Measurements from ENCODE around the gene RNASE1. TPM values are rescaled to one million over a fixed set of nuclear protein-coding genes. Genes with fewer than 3 reads are reported as not detected.
A peak's percentile ranks its signal among the peaks of the same experiment; 100 is the strongest.

RNASE1 gene
- total RNA-seq, 4 donors from 2014 or later: 87.2 to 780 (median 336) TPM

DNA sequence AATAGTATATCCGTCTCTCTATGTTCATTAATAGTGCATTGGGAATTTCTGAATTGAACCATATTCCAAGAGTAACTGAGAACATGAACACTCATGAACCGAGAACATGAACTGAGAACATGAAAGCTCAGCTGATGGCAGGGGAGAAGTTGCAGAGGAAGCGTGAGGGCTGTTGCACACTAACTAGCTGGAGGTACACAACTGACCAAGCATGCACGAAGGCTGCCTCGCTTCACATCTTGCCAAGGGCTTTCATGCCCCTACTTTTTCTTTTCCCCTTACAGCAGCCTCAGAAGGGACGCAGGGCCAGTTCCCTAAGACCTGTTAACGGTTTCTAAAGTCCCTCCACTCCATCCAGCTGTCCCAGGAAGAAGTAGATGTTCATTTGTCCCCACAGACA, 4.3 kb downstream of the RNASE1 start:
- Histone ChIP-seq H3K4me1 (peaks cover 0 to 16% (median 2%) of the 10 kb centered on the region in 3 donors), H3K9me3 (no peaks in the 10 kb centered on the region), H3K27me3 (no peaks in the 10 kb centered on the region), H3K27ac (peak overlapping the region in 3 of 4 donors; percentile 7 to 46 (median 36)), H3K36me3 (no peaks in the 10 kb centered on the region), H3K4me3 (no peak overlapping the region)
- ATAC-seq: no peak
- no peak for TF ChIP-seq POLR2A (IDR thresholded peaks at IDR 0.05)
- WGBS, 2 donors (ENCODE audit: low coverage in 1 of 2): 82 to 95% methylated on average over 3 to 7 of the region's 7 CpGs

DNA sequence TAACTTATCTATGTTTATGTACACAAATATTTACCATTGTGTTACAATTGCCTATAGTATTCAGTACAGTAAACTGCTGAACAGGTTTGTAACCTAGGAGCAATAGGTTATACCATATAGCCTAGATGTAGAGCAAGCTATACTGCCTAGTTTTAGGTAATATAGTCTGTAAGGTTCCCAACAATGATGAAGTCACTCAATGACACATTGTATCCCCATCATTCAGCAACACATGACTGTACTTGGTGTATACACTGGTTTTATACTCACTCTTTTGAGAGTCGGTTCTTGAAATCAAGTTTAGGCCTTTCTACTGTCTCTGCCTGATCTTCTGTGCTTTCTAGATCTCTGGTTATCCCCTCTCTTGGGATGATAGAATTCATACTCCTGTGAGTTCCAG, 5.5 kb downstream of the RNASE1 start:
- WGBS, 2 donors (ENCODE audit: low coverage in 1 of 2): 60% methylated on average over 1 of the region's 1 CpG; no CpG with 5 or more reads in 1 of the 2 donors

DNA sequence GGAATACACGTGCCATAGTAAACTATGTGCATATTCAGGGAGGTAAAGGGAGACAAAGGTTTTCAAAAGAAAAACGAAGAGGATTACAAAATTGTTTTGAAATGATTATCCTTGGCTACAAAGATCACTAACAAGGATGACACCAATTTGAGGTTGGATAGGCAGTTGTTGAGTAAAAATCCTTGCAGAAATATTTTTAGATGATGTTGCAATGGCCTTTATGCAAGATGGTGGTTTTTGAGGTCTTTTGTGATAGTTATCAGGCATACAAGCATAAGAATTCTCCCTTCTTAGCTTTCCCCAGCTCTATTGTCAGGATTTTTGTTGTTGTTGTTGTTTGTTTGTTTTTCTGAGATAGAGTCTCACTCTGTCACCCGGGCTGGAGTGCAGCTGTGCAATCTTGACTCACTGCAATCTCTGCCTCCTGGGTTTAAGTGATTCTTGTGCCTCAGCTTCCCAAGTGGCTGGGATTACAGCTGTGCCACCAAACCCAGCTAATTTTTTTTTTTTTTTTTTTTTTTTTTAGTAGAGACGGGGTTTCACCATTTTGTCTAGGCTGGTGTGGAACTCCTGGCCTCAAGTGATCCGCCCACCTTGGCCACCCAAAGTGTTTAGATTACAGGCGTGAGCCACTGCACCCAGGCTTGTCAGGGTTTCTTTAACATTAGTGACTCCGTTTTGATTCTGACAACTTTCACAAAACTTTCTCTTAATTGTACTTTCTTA, 7.8 kb downstream of the RNASE1 start:
- 66 to 86% methylated on average over 2 to 6 of the region's 7 CpGs for WGBS, 2 donors (ENCODE audit: low coverage in 1 of 2)
- Histone ChIP-seq H3K36me3 (no peaks in the 10 kb centered on the region), H3K27me3 (no peaks in the 10 kb centered on the region), H3K9me3 (no peaks in the 10 kb centered on the region), H3K4me1 (peaks cover 0 to 10% (median 2%) of the 10 kb centered on the region in 3 donors), H3K27ac (no peak overlapping the region), H3K4me3 (no peak overlapping the region)
- no peak for ATAC-seq
- no peak for TF ChIP-seq POLR2AphosphoS5 (IDR thresholded peaks at IDR 0.05)

More for the DNA sequence above, 5.5 kb downstream of the RNASE1 start:
- TF ChIP-seq EP300 (IDR thresholded peaks at IDR 0.05) (no peak), POLR2AphosphoS5 (IDR thresholded peaks at IDR 0.05) (no peak), POLR2A (IDR thresholded peaks at IDR 0.05) (no peak)
- TF ChIP-seq, protein P1, sequence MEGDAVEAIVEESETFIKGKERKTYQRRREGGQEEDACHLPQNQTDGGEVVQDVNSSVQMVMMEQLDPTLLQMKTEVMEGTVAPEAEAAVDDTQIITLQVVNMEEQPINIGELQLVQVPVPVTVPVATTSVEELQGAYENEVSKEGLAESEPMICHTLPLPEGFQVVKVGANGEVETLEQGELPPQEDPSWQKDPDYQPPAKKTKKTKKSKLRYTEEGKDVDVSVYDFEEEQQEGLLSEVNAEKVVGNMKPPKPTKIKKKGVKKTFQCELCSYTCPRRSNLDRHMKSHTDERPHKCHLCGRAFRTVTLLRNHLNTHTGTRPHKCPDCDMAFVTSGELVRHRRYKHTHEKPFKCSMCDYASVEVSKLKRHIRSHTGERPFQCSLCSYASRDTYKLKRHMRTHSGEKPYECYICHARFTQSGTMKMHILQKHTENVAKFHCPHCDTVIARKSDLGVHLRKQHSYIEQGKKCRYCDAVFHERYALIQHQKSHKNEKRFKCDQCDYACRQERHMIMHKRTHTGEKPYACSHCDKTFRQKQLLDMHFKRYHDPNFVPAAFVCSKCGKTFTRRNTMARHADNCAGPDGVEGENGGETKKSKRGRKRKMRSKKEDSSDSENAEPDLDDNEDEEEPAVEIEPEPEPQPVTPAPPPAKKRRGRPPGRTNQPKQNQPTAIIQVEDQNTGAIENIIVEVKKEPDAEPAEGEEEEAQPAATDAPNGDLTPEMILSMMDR (IDR thresholded peaks at IDR 0.05): no peak
- H3K27ac ChIP-seq: no peak overlapping the region
- no peaks in the 10 kb centered on the region for H3K27me3 ChIP-seq
- H3K4me1 ChIP-seq: peaks cover 0 to 16% (median 2%) of the 10 kb centered on the region in 3 donors
- no peak for ATAC-seq
- H3K9me3 ChIP-seq: no peaks in the 10 kb centered on the region
- H3K36me3 ChIP-seq: no peaks in the 10 kb centered on the region
- no peak overlapping the region for H3K4me3 ChIP-seq

DNA sequence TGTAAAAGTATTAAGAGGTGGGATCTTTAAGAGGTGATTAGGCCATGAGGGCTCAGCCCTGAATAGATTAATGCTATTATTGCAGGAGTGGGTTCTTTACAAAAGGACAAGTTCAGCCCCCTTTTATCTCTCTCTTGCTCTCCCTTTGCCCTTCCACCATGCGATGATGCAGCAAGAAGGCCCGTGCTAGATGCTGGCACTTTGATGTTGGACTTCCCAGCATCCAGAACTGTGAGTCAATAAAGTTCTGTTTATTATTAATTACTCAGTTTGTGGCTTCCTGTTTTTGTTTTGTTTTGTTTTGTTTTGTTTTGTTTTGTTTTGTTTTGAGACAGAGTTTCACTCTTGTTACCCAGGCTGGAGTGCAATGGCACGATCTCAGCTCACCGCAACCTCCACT, 10.1 kb downstream of the RNASE1 start:
- Histone ChIP-seq H3K36me3 (no peaks in the 10 kb centered on the region), H3K27ac (no peak overlapping the region), H3K27me3 (no peaks in the 10 kb centered on the region), H3K4me3 (no peak overlapping the region), H3K4me1 (no peaks in the 10 kb centered on the region), H3K9me3 (no peaks in the 10 kb centered on the region)
- no peak for ATAC-seq
- TF ChIP-seq EP300 (IDR thresholded peaks at IDR 0.05) (no peak), POLR2AphosphoS5 (IDR thresholded peaks at IDR 0.05) (no peak), POLR2A (IDR thresholded peaks at IDR 0.05) (no peak)
- TF ChIP-seq, protein P1 (IDR thresholded peaks at IDR 0.05): no peak
- 95 to 96% methylated on average over 2 to 4 of the region's 4 CpGs for WGBS, 2 donors (ENCODE audit: low coverage in 1 of 2)

DNA sequence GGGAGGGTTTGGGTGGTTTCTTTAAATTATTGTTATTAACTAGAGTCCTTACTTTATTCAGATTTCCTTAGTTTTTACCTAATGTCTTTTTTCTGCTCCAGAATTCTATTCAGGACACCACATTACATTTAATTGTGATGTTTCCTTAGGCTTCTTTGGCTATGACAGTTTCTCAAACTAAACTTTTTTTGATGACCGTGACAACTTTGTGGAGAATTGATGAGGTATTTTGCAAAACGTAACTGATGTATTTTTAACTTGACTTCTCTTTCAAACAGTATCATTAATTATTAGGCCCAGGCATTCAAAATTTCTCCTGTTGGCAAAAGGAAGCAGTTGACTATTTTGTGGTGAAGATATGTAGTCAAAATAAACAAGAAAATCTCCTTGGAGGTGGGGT, 11.0 kb downstream of the RNASE1 start:
- Histone ChIP-seq H3K27me3 (no peaks in the 10 kb centered on the region), H3K36me3 (no peaks in the 10 kb centered on the region), H3K27ac (no peak overlapping the region), H3K9me3 (no peaks in the 10 kb centered on the region), H3K4me1 (no peaks in the 10 kb centered on the region), H3K4me3 (no peak overlapping the region)
- no peak for ATAC-seq
- 11 to 24% methylated on average over 2 of the region's 2 CpGs for WGBS, 2 donors (ENCODE audit: low coverage in 1 of 2)
- TF ChIP-seq POLR2A (IDR thresholded peaks at IDR 0.05): no peak
- TF ChIP-seq, protein P1 (IDR thresholded peaks at IDR 0.05): no peak
- no peak for TF ChIP-seq EP300 (IDR thresholded peaks at IDR 0.05)
- no peak for TF ChIP-seq POLR2AphosphoS5 (IDR thresholded peaks at IDR 0.05)

DNA sequence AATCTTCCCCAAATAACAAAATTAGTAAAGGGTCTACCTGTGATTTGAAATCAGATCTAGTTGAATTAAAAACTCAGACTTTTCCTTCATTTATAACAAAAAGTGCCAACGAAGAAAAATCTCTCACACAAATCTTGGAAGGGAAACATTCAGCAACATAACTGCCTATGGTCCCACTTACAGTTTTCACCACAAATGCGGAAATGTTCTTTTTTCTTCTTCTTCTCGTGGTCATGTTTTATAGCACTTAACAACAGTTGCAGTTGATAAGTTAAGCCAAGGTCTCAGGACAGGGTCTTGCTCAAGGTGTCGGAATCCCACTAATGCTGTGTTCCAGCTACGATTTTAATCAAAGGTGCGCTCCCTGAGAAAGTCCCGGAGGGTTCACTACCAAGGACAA, 11.5 kb downstream of the RNASE1 start:
- H3K27me3 ChIP-seq: no peaks in the 10 kb centered on the region
- no peak overlapping the region for H3K4me3 ChIP-seq
- H3K36me3 ChIP-seq: no peaks in the 10 kb centered on the region
- no peaks in the 10 kb centered on the region for H3K4me1 ChIP-seq
- ATAC-seq: no peak
- TF ChIP-seq POLR2A (IDR thresholded peaks at IDR 0.05): no peak
- no peak for TF ChIP-seq POLR2AphosphoS5 (IDR thresholded peaks at IDR 0.05)
- no peak for TF ChIP-seq EP300 (IDR thresholded peaks at IDR 0.05)
- TF ChIP-seq, protein P1 (IDR thresholded peaks at IDR 0.05): no peak
- H3K27ac ChIP-seq: no peak overlapping the region
- WGBS, 2 donors (ENCODE audit: low coverage in 1 of 2): 72 to 78% methylated on average over 7 of the region's 7 CpGs
- no peaks in the 10 kb centered on the region for H3K9me3 ChIP-seq

Measured in gastroesophageal sphincter (tissue), 4 donors.